C4-2B (cell line): ENCODE data around the gene ADGRB3.

Experiments used
- CTCF ChIP-seq: fragments of 450-650 bp; conservative IDR thresholded peaks from 2 replicates; pipeline ENCODE4 v1.5.1; 2017; ENCODE audit warnings: mild to moderate bottlenecking
- ZFX ChIP-seq: fragments of 450-650 bp; IDR thresholded peaks from 2 replicates; pipeline ENCODE4 v1.6.1; 2017

- no peak for TF ChIP-seq CTCF
- no peak for TF ChIP-seq ZFX
Observed at GRCh38 chr6:68632734-68633133, 2.3 kb upstream of the ADGRB3 start.
